Measurements from ENCODE around the gene CCND1.
"Not testable (repeated sequence)": the region's sequence is repeated elsewhere in the genome, so short reads cannot be mapped to it uniquely, and the experiment has no call there.

The CCND1 gene

DNA sequence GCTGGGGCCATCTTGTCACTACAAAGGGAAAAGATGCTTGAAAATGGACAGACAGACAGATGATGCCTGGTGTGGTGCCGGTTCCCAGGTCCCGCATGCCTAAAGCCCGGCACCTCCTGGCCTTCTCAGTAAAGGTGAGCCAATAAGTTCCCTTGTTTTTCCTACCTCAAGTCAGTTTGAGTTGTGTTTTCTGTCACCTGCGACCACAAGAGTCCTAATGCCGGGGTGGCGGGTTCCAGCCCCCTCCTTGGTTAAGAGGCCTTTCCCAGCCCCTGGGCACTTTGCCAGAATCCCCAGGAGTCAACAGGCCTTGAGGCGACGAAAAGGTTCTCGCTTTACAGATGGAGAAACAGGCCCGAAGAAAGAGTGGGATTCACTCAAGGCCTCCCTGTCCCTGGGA is 53.8 kb downstream of the CCND1 start:
- no peak for DNase-seq

- DNase-seq = no peak
These were observed 54.6 kb downstream of the CCND1 start for GRCh38 chr11:69695581-69695980.

GRCh38 chr11:69695995-69696394 is 55.0 kb downstream of the CCND1 start:
- not testable (repeated sequence) for DNase-seq

DNA sequence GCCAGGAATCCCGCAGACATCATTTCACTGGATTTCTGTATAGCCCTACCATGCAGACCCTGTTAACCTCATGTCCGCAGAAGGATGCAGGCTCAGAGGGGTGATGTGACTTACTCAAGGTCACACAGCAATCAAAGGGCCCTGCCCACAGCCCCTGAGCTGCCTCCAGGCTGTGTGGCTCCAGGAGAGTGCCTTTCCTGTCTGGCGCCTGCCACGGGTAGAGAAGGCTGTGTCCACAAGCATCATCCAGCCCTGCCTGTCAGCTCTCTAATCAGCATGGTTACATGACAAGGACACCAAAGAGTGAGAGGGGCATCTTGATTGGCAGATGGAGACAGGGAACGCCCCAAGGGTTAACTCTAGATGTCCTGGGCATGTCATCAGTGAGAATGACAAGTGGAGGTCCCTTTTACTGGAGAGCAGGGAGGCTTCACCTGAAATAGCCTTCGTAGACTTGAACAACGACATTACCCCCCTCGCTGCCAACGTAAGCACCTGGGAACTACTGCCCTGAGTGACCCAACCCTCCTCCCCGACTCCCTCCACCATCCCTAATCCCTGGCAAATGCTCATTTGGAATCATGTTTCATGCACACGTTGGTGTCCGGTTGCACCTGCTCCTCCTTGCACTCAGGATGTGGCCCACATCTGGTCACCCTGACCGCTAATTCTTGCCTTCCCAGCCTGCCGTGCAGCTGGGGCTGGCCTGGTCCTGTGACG is 56.0 kb downstream of the CCND1 start:
- DNase-seq = no peak

GRCh38 chr11:69697469-69697843 is 56.5 kb downstream of the CCND1 start:
- no peak for DNase-seq

DNA sequence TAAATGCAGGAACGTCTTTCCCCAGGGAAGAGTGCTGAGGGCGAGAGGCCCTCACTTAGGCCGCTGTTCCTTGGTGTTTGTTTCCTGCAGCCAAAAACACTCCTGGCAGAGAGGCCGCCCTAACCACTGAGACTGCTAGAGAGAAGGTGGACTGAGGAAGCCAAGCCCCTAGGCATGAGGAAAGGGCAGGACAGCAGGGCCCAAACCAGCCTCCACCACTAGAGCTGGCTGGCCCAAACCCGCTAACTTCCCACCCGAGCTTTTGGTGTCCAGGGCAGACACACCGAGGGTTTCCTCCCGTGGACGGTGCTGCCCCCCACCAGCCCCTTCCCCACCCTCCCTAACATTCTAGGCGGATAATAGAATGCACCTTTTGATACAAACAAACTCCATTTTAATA is 56.9 kb downstream of the CCND1 start:
- no peak for DNase-seq

DNA sequence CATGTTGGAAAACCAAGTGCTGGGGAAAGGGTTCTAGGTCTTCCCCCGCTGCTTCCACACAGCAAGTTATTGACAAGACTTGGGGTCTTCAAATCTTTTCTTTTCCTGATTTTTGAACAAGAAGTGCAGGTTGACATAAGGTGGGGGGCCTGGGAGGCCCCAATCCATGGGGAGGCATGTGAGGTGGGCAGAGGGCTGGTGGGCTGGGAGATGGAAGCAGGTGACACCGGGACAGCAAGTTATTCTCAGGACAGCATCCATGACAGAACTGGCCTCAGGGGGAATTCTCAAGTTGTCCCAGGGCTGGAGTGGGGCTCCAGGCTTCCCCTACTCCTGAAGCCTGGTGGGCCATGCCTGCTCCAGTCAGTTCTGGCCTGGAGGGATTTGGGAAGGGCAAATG is 57.4 kb downstream of the CCND1 start:
- no peak for DNase-seq

- DNase-seq = no peak
These were observed 58.3 kb downstream of the CCND1 start for GRCh38 chr11:69699213-69699612.

DNA sequence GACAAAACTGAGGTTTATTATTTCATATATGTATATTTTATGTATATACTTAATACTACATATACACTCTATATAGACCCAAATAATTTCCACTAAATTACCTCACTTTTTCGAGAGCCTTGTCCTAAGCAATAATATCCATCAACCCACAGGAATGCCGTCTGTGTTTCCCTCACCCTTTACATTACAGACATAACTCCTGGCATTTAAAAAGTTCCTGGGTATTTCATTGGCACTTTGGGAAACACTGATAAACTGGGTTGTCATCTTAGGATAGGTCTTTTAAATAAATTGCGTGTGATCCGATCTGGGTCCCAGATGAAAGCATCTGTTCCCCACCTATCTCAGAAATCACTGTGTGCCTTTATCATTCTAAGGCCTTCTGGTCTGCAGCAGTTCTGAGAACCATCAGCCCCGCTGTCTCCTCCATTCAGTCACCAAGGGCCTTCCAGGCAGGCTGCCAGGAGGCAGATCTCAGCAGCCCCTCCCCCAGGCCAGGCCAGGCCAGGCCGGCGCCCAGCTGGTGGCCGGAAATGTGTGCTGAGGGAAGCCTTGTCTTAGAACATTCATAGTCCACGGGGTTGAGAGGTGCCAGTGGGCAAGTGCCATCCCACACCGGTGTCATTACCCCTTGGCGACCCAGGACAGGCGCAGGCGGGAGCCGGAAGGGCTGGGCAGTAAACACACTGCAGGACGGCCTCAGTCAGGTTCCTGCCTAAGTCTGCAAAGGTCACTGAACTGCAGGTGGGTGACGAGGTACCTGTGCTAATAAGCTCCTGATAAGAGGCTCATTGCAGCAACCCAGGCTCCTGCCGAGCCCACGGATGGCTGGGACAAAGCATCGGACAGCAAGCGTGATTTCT is 59.6 kb downstream of the CCND1 start:
- DNase-seq = no peak

DNA sequence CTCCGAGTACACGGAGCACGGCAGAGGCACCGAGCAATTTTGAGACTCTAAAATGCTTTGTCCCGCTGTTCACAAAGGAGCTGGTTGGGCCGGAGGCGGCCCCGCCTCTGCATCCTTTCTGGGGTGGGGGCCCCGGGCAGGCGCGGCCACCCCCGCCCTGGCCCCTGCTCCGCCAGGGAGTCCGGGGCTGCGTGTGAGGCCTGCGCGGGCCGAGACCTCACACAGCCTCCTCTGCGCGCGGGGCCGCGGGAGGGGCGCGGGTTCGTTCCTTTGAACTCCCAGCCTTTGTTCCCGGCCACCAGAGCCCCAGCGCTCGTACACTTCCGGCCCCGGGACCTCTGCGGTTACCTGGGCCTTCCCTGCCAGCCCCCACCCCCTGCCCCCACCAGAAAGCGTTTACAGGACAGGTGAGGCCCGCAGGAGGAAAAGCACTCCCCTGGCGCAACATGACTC is 61.3 kb downstream of the CCND1 start:
- no peak for DNase-seq

- DNase-seq = no peak
These were observed 62.0 kb downstream of the CCND1 start for GRCh38 chr11:69702769-69703452.

GRCh38 chr11:69703453-69703767 is 62.5 kb downstream of the CCND1 start:
- no peak for DNase-seq
